Colon (tissue), 2 donors: ENCODE data around the gene ATG10.

Experiments used
- FAIRE-seq: peaks from 2 replicates; lab custom pipeline; 2012; peaks lifted over from hg19 to GRCh38; lab: Jason Lieb, UNC
- donor health status: control.
- donor health status: control.

ATG10 gene

GRCh38 chr5:82277987-82278710 is 306.3 kb downstream of the ATG10 start, which contains the start of gene RPS23:
RPS23 (minus strand) TSS chr5:82278354; CDS start chr5:82278323, 31 bp downstream.
- FAIRE-seq = no peak

DNA sequence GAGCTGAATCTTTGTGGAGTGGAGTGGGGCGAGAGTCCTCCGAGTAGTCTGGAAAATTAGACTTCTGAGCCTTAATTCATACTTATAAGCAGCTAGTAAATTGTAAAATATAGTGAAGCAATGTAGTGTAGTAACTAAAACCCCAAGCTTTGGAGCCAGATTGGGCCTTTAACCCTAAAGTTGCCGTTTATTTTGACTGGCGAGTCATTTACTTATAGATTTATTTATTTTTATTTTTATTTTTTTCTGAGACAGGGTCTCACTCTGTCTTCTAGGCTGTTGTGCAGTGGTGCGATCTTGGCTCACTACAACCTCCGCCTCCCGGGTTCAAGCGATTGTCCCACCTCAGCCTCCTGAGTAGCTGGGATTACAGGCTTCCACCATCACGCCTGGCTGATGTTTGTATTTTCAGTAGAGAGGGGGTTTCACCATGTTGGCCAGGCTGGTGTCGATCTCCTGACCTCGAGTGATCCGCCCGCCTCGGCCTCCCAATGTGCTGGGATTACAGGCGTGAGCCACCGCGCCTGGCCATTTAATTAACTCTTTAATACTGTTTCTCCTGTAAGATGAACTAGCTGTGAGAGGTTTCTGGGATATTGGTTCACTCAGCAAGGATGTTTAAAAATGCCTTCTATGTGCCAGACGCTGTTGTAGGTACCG is 307.0 kb downstream of the ATG10 start:
- no peak for FAIRE-seq

- no peak for FAIRE-seq
Observed at GRCh38 chr5:82283893-82284292, 312.1 kb downstream of the ATG10 start.

- no peak for FAIRE-seq
Observed at GRCh38 chr5:82285206-82285605, 313.4 kb downstream of the ATG10 start.

- no peak for FAIRE-seq
Observed at GRCh38 chr5:82287625-82288024, 315.8 kb downstream of the ATG10 start.

DNA sequence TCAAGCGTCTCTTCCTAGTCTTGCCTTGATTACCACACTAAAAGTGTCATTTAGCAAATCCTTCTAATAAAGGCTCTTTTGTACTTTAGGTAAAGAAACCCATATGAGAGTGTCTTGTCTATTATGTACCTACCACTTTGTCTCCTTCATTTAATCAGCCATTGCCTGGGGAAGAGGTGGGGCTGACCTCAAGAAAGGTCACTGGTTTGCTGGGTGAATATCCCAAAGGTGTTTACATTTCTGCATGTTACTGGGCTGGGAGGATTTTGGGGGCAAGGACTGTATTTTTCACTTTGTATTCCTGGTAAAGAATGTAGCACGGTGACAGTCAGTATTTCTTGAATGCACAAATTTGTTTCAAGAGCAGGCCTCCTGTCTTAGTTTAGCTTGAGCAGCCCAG is 318.2 kb downstream of the ATG10 start:
- FAIRE-seq = no peak

- no peak for FAIRE-seq
Observed at GRCh38 chr5:82290908-82291307, 319.1 kb downstream of the ATG10 start.

- no peak for FAIRE-seq
Observed at GRCh38 chr5:82291420-82291819, 319.6 kb downstream of the ATG10 start.

DNA sequence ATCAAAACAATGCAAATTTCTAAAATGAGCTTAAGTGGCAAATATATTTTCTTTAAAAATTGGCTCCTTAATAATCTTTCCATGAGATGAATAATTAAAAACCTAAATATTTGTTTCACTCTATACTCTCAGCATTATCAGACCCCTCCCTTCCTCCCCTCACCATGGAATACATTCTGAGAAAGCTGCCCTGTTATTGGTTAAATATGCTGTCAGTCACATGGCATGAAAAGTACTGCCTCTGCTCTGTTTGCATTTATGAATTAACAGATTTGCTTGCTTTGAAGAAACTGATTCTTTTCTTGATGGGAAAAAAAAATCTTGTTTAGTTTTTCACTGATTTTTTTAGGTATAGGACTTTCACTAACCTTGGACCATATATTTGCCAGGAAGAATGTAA is 323.3 kb downstream of the ATG10 start:
- no peak for FAIRE-seq

DNA sequence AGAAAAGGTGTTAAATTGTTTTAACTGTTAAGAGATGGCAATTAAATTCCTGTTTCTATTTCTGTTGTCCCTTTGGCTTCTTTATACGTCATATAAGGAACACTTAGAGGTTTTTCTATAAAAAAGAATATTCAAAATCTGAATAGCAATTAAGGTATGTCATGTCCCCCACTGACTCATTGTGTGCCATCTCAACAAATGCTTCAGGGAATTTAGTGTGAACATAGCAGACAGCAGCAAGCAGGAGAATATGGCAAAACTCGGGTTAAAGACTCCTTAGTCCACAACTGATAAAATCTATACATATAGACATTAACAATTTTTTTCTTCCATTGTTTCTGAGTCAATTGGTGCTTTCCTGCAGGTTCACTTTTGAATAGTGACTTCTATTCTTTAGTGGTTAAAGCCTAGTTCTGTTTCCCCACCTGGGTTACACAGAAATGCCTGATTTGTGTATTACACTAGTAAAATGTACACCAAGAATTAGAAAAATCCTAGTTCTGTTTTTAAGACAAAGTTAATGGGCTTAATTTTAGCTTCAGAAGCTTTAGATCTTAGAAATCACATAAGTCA is 324.2 kb downstream of the ATG10 start:
- no peak for FAIRE-seq

GRCh38 chr5:82296929-82297328 is 325.1 kb downstream of the ATG10 start:
- FAIRE-seq = no peak

- FAIRE-seq = no peak
Observed at GRCh38 chr5:82297711-82298110, 325.9 kb downstream of the ATG10 start.

DNA sequence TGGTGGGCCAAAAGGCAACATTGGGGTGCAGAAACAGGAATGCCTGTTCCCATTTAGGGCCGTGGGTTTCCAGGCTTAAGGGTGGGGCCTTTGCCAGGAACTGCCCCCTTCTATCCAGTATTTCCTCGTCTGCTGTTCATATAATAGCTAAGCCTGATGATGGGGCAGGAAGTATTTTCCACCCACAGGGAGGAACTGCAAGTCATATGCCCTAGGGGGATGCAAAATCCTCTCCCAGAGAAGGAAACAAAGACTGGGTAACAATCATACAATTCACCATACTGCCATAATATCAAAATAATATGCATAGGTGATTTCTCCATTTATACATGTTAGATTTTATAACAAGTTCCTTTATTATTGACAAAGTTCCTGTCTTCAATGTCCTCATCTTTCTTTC is 326.8 kb downstream of the ATG10 start:
- no peak for FAIRE-seq

- FAIRE-seq = no peak
Observed at GRCh38 chr5:82301190-82301589, 329.4 kb downstream of the ATG10 start.
